GM19193 (cell line): ENCODE measurements around the gene MED15.

ENCODE experiments used
- POLR2A ChIP-seq: IDR thresholded peaks from 4 replicates; pipeline ENCODE4 v1.6.1; 2011; ENCODE audit not compliant: insufficient read depth, insufficient read length; ENCODE audit errors: extremely low read depth

Gene MED15

DNA sequence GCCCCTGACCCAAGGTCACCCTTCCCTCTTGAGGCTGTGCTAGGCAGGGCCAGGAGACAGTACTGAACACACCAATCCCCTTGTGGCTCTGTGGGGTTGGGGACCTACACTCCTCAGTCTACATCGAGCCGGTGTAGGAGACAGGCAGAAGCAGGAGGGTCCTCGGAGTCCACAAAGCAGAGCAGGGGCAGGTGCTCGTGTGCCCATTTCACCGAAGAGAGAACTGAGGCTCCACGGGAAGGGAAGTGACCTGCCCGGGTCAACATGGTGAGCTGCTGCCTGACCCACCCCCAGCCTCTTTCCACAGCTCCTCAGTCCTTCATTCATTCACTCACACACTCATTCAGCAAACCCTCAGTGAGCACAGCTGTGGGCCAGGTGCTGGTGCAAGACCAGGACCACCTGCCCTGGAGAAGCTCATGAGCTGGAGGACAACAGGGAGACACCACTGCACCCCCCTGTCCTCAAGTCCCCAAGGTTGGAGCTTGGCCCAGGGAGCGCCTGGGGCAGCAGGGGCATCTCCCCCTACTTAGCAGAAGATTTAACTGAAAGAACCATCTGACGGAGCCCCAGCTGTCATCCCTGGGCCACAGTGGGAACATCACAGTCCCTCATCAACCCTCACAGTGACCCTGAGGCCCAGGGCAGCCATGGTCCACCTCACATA lies 127.3 kb downstream of the MED15 start:
- no peak for TF ChIP-seq POLR2A

DNA sequence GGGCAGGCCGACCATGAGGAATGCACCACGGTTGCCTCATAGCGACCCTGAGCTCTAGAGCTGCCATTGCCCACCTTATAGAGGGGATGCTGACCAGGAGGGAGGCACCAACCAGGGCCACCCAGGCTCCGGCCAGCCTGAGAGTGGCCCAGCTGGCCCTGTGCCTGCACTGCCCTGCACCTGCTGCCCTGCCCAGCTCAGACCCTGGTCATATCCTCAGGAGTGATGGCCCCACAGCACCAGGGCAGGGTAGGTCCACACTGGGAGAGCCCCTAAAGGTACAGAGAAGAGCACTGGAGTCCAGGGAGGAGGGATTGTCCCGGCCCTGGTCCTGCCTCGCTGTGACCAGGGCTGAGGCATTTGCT lies 127.8 kb downstream of the MED15 start:
- no peak for TF ChIP-seq POLR2A

DNA sequence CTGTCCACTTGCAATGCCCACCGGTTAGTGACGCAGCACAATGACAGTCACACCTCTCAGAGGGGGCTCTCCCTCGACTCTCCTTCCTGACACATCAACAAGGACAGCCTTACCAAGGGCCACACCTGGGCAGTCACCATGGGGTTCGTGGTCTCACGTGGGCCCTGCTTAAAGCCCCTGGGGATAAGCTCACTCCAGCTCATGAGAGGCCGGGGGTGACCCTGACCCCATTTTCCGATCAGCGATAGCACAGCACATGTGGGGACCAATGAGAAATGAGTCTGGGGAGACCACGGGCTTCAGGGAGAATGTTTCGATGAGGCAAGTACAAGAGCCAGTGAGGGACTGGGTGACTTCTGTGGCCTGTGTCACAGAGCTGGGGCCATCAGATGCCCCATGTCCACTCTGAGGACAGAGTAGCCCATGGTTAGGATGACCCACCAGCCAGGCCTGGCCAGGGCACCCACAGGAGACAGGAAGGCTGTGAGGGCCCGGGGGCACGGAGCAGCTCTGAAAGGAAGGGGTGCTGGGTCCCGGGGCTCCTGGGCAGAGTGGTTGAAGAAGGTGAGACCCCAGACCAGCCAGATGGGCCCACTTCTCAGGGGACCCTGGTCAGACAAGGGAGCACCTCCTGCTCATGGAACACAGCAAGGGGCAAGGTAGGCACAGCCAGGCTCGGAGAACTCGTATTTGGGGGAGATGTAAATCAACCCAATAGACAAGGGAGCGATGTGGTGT lies 128.8 kb downstream of the MED15 start:
- TF ChIP-seq POLR2A, result no peak

DNA sequence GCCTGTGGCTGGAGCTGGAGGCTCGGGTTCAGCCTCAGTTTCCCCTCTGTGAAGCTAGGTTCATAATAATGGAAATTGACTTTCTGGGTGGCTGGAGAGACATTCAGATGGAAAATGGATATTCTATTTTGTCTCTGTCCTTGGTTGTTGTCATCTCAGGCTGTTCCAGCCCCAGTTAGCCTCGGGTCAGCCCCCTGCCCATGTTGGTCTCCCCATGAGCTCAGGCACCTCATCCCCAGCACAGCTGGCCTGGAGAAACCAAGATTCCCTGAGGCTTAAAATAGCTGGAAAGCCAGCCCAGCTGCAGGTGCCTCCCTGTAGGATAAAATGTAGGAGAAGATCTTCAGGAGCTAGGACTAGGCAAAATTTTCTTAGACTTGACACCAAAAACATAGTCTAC lies 129.5 kb downstream of the MED15 start:
- TF ChIP-seq POLR2A, result no peak
